ENCODE measurements around the gene ZNF502.
"Not testable (repeated sequence)": the region's sequence is repeated elsewhere in the genome, so short reads cannot be mapped to it uniquely, and the experiment has no call there.

The ZNF502 gene

GRCh38 chr3:44712455-44713075 is at the start of gene ZNF502:
TSS of gene ZNF502 (plus strand) at chr3:44712660. CDS start at chr3:44720262, 7,602 bp downstream.
- DNase-seq (ENCODE audit: low read depth in 1 of 2, low spot score in 1 of 2), result peak in 1 of 2 donors; percentile 52

DNA sequence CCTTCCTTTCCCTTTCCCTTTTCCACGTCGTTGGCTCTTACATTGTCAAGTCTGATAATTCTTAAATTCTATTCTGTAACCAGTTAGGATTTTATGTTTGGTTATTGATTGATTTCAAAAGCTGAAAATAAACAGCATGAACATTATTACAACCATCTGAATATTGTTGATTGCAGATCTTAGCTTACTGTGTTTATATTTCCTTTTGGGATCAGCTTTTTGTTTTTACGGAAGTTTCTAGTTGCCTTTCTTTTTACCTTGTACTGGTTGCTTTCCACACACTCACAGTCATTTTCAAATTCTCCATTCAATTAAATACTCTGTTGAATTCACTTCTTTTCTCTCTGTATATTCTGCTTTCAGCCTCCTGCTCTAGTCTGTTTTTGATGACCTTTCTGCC is 47.3 kb upstream of the ZNF502 start:
- no peak for DNase-seq (ENCODE audit: low read depth in 1 of 2, low spot score in 1 of 2)

DNA sequence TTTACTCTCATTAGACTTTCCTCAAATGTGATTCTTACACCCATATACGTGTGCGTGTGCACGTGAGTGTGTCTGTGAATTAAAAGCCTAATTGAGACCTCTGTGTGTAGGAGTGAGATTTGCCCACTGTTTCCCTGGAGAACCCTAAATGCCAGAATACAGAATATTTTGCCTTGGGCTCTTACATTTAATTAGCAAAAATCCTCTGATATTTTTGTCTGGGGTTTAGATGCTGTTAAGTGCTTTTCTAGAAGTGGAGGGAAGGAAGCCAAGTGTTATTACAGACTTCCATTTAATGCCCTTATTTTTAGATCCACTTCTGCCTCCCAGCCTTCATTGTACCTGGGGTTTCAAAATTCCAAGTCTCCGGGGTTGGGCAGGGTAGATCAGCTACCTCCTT is 46.1 kb upstream of the ZNF502 start:
- DNase-seq (ENCODE audit: low read depth in 1 of 2, low spot score in 1 of 2), result no peak

- DNase-seq (ENCODE audit: low read depth in 1 of 2, low spot score in 1 of 2), result no peak
Measured at GRCh38 chr3:44669760-44670159, 42.7 kb upstream of the ZNF502 start.

- DNase-seq (ENCODE audit: low read depth in 1 of 2, low spot score in 1 of 2), result not testable (repeated sequence)
Measured at GRCh38 chr3:44673466-44673865, 39.0 kb upstream of the ZNF502 start.

- no peak for DNase-seq (ENCODE audit: low read depth in 1 of 2, low spot score in 1 of 2)
Measured at GRCh38 chr3:44674211-44674610, 38.2 kb upstream of the ZNF502 start.

DNA sequence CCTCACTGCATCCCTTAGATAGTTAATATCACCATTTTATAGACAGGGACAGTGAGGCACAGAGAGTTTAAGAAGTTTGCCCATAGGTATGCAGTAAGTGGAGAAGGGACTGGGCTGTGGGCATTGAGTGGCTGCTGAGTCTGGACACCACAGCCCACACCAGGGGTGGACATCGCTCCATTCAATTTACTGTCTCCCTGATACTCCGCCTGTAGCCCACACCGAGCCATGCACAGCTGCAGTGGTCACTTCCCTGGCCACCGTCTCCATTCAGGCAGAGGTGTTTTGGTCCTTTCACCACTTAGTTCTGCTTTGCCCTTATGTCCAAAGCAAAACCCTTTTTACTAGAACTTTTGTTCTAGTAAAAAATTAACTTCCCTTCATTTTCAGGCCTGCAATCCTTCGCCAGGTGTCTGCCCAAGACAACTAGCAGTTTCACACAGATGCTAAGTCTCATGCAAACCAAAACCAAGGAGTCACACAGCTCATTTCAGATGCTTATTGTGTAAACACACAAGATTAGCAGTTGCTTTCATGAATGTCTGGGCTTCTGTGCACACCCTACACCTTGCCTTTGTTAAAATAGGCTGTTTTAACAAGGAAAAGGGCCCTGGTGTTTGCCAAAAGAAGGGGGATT is 33.9 kb upstream of the ZNF502 start:
- no peak for DNase-seq (ENCODE audit: low read depth in 1 of 2, low spot score in 1 of 2)

- DNase-seq (ENCODE audit: low read depth in 1 of 2, low spot score in 1 of 2), result no peak
Measured at GRCh38 chr3:44680921-44681455, 31.5 kb upstream of the ZNF502 start.

GRCh38 chr3:44682182-44682896 is 30.1 kb upstream of the ZNF502 start:
- no peak for DNase-seq (ENCODE audit: low read depth in 1 of 2, low spot score in 1 of 2)

- peak in 1 of 2 donors; percentile 40 for DNase-seq (ENCODE audit: low read depth in 1 of 2, low spot score in 1 of 2)
Measured at GRCh38 chr3:44685128-44685800, 27.2 kb upstream of the ZNF502 start.

DNA sequence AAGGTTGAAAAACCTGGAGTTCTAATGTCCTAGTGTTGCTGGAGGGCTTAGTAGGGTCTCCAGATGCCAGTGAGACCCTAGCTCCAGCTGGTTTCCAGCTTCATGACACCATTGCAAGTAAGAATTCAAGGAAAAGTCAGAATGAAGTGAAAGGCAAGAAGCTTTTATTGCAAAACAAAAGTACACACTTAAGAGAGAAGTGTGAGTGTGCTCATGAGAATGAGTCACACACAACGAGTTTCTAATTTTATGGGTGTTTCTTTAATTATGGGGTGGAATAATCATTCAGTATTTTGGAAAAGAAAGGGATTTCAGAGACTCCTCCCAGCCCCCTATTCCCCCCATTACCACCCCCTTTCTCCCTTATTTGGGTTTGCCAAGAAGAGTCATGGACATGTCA is 24.6 kb upstream of the ZNF502 start:
- DNase-seq (ENCODE audit: low read depth in 1 of 2, low spot score in 1 of 2), result no peak

DNA sequence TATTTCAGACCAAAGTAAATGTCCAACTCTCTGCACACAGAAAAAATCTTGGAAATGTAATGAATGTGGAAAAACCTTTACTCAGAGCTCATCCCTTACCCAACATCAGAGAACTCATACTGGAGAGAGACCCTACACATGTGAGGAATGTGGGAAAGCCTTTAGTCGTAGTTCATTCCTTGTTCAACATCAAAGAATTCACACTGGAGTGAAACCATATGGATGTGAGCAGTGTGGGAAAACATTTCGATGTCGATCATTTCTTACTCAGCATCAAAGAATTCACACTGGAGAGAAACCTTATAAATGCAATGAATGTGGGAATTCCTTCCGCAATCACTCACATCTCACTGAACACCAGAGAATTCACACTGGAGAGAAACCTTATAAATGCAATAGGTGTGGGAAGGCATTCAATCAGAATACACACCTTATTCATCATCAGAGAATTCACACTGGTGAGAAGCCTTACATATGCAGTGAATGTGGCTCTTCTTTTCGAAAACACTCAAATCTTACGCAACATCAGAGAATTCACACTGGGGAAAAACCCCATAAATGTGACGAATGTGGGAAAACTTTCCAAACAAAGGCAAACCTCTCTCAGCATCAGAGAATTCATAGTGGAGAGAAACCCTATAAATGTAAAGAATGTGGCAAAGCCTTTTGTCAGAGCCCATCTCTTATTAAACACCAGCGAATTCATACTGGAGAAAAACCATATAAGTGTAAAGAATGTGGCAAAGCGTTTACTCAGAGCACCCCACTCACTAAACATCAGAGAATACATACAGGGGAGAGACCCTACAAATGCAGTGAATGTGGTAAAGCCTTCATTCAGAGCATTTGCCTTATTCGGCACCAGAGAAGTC is 9.0 kb downstream of the ZNF502 start:
- no peak for DNase-seq (ENCODE audit: low read depth in 1 of 2, low spot score in 1 of 2)

DNA sequence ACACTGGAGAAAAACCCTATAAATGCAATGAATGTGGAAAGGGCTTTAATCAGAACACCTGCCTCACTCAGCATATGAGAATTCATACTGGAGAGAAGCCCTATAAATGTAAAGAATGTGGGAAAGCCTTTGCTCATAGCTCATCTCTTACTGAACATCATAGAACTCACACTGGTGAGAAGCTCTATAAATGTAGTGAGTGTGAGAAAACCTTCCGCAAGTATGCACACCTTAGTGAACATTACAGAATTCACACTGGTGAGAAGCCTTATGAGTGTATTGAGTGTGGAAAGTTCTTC is 9.6 kb downstream of the ZNF502 start:
- no peak for DNase-seq (ENCODE audit: low read depth in 1 of 2, low spot score in 1 of 2)

DNA sequence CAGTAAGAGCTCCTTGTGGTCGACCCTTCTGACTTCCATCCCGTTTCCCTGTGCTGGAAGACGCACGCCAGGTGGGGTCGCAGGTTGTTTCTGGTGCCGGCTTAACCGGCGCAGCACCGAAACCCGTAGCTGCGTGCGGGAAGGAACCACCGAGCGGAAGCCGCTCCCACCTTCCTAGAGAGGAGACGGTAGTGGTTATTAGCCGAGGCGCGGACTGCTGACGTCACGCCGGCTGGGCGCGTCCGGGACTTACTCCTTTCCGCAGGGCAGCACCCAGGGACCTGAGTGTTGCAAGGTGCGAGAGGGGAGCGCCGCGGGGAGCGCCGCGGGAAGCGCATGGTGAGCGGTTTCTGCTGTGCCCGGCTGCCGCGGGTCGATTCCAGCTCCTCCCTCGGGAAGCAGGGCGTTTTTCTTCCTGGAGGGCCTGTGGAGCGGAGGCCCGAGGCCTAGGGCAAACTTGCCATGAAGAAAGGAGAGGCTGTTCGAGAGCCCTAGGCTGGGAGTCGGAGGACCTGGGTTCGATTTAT is 17.0 kb downstream of the ZNF502 start, which contains the start of gene ZNF501:
TSS of gene ZNF501 (plus strand) at position 252 of the 527 bp plus-strand sequence. CDS start 4,787 bp downstream, outside the sequence.
- peak; percentile 58 to 83 for DNase-seq (ENCODE audit: low read depth in 1 of 2, low spot score in 1 of 2)

DNA sequence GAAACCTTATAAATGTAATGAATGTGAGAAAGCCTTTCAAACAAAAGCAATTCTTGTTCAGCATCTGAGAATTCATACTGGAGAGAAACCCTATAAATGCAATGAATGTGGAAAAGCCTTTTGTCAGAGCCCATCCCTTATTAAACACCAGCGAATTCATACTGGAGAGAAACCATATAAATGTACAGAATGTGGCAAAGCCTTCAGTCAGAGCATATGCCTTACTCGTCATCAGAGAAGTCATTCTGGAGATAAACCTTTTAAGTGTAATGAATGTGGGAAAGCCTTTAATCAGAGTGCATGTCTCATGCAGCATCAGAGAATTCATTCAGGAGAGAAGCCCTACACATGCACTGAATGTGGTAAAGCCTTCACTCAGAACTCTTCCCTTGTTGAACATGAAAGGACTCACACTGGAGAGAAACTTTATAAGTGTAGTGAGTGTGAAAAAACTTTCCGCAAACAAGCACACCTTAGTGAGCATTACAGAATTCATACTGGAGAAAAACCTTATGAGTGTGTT is 22.2 kb downstream of the ZNF502 start:
- no peak for DNase-seq (ENCODE audit: low read depth in 1 of 2, low spot score in 1 of 2)

DNA sequence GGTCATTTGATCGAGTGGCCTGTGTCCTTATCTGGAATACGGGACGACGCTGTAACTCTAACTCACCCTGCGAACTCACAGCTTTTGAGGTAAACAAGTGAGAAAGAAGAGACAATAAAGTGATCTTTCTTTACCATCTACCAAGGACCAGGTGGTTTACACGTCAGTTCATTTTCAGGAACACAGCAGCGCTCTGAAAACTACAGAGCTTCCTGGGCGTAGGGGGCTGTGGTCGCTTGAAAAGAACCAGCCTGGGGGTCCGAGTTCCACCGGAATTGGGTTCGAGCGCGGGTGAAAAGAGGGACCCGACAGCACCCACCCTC is 48.6 kb downstream of the ZNF502 start:
- no peak for DNase-seq (ENCODE audit: low read depth in 1 of 2, low spot score in 1 of 2)

- peak; percentile 93 to 98 for DNase-seq (ENCODE audit: low read depth in 1 of 2, low spot score in 1 of 2)
Measured at GRCh38 chr3:44761424-44762169, 49.1 kb downstream of the ZNF502 start, which contains the start of the genes KIAA1143 and KIF15. TSS of gene KIAA1143 (minus strand) at chr3:44761619. CDS start at chr3:44761602, 17 bp downstream. TSS of gene KIF15 (plus strand) at chr3:44761794. CDS start at chr3:44761866, 72 bp downstream.

- no peak for DNase-seq (ENCODE audit: low read depth in 1 of 2, low spot score in 1 of 2)
Measured at GRCh38 chr3:44762170-44762677, 49.8 kb downstream of the ZNF502 start.

DNA sequence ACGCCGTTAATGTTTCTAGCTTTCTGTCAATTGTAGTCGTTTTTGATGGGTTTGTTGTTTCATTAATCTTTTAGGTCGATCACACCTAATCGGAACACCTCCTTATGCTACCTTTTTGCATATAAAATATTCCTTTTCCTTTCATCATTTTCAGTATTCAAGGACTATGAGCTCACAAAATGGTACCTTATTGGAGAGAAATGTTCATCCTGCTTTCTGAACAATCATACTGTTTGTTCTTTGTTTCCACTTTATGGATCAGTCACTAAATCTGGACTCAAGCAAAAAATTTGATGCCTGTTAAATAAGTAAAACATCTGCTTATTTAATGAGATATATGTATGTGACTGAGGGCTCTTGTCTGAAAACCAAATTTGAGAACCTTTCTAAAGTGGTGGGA is 50.2 kb downstream of the ZNF502 start:
- DNase-seq (ENCODE audit: low read depth in 1 of 2, low spot score in 1 of 2), result no peak
